SK-N-SH treated with all-trans-retinoic acid at 6 μM for 48 hours (cell line): ENCODE measurements around the gene FBN3.

ENCODE experiments used
- ATAC-seq: fragments of 200-7000 bp; cut with Tn5 transposase; 3 replicates; pipeline ENCODE4 v1.9.1; 2020; ENCODE audit warnings: mild to moderate bottlenecking, moderate library complexity
- BACH2 ChIP-seq: fragments of 250-450 bp; sonication (Bioruptor Pico); IDR thresholded peaks from 2 replicates; pipeline ENCODE4 v1.9.0; 2021; ENCODE audit warnings: mild to moderate bottlenecking, borderline replicate concordance
- CREB5 ChIP-seq: fragments of 250-450 bp; sonication (Bioruptor Pico); IDR thresholded peaks from 2 replicates; pipeline ENCODE4 v1.5.1; 2020; ENCODE audit warnings: low read depth, mild to moderate bottlenecking, moderate library complexity
- CSDC2 ChIP-seq: fragments of 250-450 bp; sonication (Bioruptor Pico); IDR thresholded peaks from 2 replicates; pipeline ENCODE4 v1.5.0; 2020; ENCODE audit warnings: mild to moderate bottlenecking, moderate library complexity
- ESRRG ChIP-seq: fragments of 250-450 bp; sonication (Bioruptor Pico); IDR thresholded peaks from 2 replicates; pipeline ENCODE4 v1.6.1; 2021; ENCODE audit warnings: mild to moderate bottlenecking
- GLIS3 ChIP-seq: fragments of 250-450 bp; sonication (Bioruptor Pico); IDR thresholded peaks from 2 replicates; pipeline ENCODE4 v1.5.0; 2020; ENCODE audit warnings: mild to moderate bottlenecking, moderate library complexity
- ISL1 ChIP-seq: fragments of 250-450 bp; sonication (Bioruptor Pico); IDR thresholded peaks from 2 replicates; pipeline ENCODE4 v2.1.2; 2022; ENCODE audit warnings: mild to moderate bottlenecking, moderate library complexity
- OSR1 ChIP-seq: fragments of 250-450 bp; sonication (Bioruptor Pico); IDR thresholded peaks from 2 replicates; pipeline ENCODE4 v1.8.0; 2022; ENCODE audit warnings: moderate library complexity, mild to moderate bottlenecking, inconsistent platforms
- PATZ1 ChIP-seq: fragments of 250-450 bp; sonication (Bioruptor Pico); IDR thresholded peaks from 2 replicates; pipeline ENCODE4 v1.8.0; 2020; ENCODE audit warnings: mild to moderate bottlenecking, moderate library complexity, borderline replicate concordance
- POU6F1 ChIP-seq: fragments of 250-450 bp; sonication (Bioruptor Pico); IDR thresholded peaks from 2 replicates; pipeline ENCODE4 v1.8.0; 2021; ENCODE audit warnings: low read depth, mild to moderate bottlenecking, moderate library complexity, borderline replicate concordance
- PPARA ChIP-seq: fragments of 250-450 bp; sonication (Bioruptor Pico); IDR thresholded peaks from 2 replicates; pipeline ENCODE4 v1.5.0; 2020; ENCODE audit warnings: mild to moderate bottlenecking, borderline replicate concordance
- RARB ChIP-seq: fragments of 250-450 bp; sonication (Bioruptor Pico); IDR thresholded peaks from 2 replicates; pipeline ENCODE4 v1.8.0; 2021; ENCODE audit warnings: mild to moderate bottlenecking, moderate library complexity
- SNAI2 ChIP-seq: fragments of 250-450 bp; sonication (Bioruptor Pico); IDR thresholded peaks from 2 replicates; pipeline ENCODE4 v1.5.0; 2020; ENCODE audit warnings: mild to moderate bottlenecking, moderate library complexity
- TCF4 ChIP-seq: fragments of 250-450 bp; sonication (Bioruptor Pico); IDR thresholded peaks from 2 replicates; pipeline ENCODE4 v1.8.0; 2021; ENCODE audit warnings: mild to moderate bottlenecking, moderate library complexity, borderline replicate concordance
- TOX ChIP-seq: fragments of 250-450 bp; sonication (Bioruptor Pico); IDR thresholded peaks from 2 replicates; pipeline ENCODE4 v1.8.0; 2021; ENCODE audit warnings: mild to moderate bottlenecking, moderate library complexity, borderline replicate concordance
- ZC3H10 ChIP-seq: fragments of 250-450 bp; sonication (Bioruptor Pico); IDR thresholded peaks from 2 replicates; pipeline ENCODE4 v1.5.1; 2021; ENCODE audit warnings: mild to moderate bottlenecking, moderate library complexity
- ZFP3 ChIP-seq: fragments of 250-450 bp; sonication (Bioruptor Pico); IDR thresholded peaks from 2 replicates; pipeline ENCODE4 v1.5.0; 2020; ENCODE audit warnings: mild to moderate bottlenecking, moderate library complexity
- ZFP30 ChIP-seq: fragments of 450-650 bp; formaldehyde crosslinking; IDR thresholded peaks from 2 replicates; pipeline ENCODE4 v1.5.0; 2022; ENCODE audit warnings: mild to moderate bottlenecking, moderate library complexity
- ZNF565 ChIP-seq: fragments of 450-650 bp; formaldehyde crosslinking; conservative IDR thresholded peaks from 2 replicates; pipeline ENCODE4 v1.5.0; 2020; ENCODE audit warnings: low read depth, mild to moderate bottlenecking, moderate library complexity
- ZNF70 ChIP-seq: fragments of 450-650 bp; formaldehyde crosslinking; IDR thresholded peaks from 2 replicates; pipeline ENCODE4 v1.5.0; 2020; ENCODE audit warnings: mild to moderate bottlenecking, moderate library complexity
- ZNF8 ChIP-seq: fragments of 450-650 bp; formaldehyde crosslinking; IDR thresholded peaks from 2 replicates; pipeline ENCODE4 v1.5.0; 2020; ENCODE audit warnings: mild to moderate bottlenecking, moderate library complexity

Gene FBN3

GRCh38 chr19:8045872-8046568 lies 103.4 kb downstream of the FBN3 start (continued):
- no peak for TF ChIP-seq TCF4 (CRISPR knock-in tag)

- TF ChIP-seq ZNF8 (CRISPR knock-in tag) (no peak), TOX (CRISPR knock-in tag) (no peak), PPARA (CRISPR knock-in tag) (no peak), TCF4 (CRISPR knock-in tag) (no peak), GLIS3 (CRISPR knock-in tag) (no peak)
- no peak for ATAC-seq
Measured at GRCh38 chr19:8044018-8044417, 105.4 kb downstream of the FBN3 start.

GRCh38 chr19:8042900-8043299 lies 106.5 kb downstream of the FBN3 start:
- ATAC-seq, result no peak
- TF ChIP-seq ZFP30 (no peak), POU6F1 (CRISPR knock-in tag) (no peak), ZNF70 (CRISPR knock-in tag) (no peak)
- TF ChIP-seq, all 23 proteins: peak for 0

- TF ChIP-seq PPARA (CRISPR knock-in tag) (no peak), CREB5 (CRISPR knock-in tag) (no peak), TOX (CRISPR knock-in tag) (no peak), OSR1 (CRISPR knock-in tag) (no peak), ZNF70 (CRISPR knock-in tag) (no peak), ZNF565 (no peak), BACH2 (CRISPR knock-in tag) (no peak), ZFP3 (CRISPR knock-in tag) (no peak)
- ATAC-seq, result no peak; the same call in 2 of the 3 replicates
Measured at GRCh38 chr19:8041531-8041931, 107.9 kb downstream of the FBN3 start.

GRCh38 chr19:8039231-8039630 lies 110.2 kb downstream of the FBN3 start:
- TF ChIP-seq POU6F1 (CRISPR knock-in tag) (no peak), ZFP30 (no peak), RARB (no peak), ESRRG (no peak), BACH2 (CRISPR knock-in tag) (no peak), PPARA (CRISPR knock-in tag) (no peak), ZNF565 (no peak), GLIS3 (CRISPR knock-in tag) (no peak), ZNF70 (CRISPR knock-in tag) (no peak), SNAI2 (CRISPR knock-in tag) (no peak), PATZ1 (no peak), ISL1 (no peak), OSR1 (CRISPR knock-in tag) (no peak), CSDC2 (CRISPR knock-in tag) (no peak), ZC3H10 (no peak), TOX (CRISPR knock-in tag) (no peak), ZNF8 (CRISPR knock-in tag) (no peak)
- no peak for ATAC-seq
